GM21529 (cell line): ENCODE results near the gene NDUFB7.
A peak's percentile ranks its signal among the peaks of the same experiment; 100 is the strongest.
"Not testable (repeated sequence)": the region's sequence is repeated elsewhere in the genome, so short reads cannot be mapped to it uniquely, and the experiment has no call there.

Experiments used
- ATAC-seq: cut with Tn5 transposase; IDR thresholded peaks from one replicate; pipeline ENCODE4 v1.9.1; 2021; ENCODE audit not compliant: unreplicated experiment

The NDUFB7 gene

DNA sequence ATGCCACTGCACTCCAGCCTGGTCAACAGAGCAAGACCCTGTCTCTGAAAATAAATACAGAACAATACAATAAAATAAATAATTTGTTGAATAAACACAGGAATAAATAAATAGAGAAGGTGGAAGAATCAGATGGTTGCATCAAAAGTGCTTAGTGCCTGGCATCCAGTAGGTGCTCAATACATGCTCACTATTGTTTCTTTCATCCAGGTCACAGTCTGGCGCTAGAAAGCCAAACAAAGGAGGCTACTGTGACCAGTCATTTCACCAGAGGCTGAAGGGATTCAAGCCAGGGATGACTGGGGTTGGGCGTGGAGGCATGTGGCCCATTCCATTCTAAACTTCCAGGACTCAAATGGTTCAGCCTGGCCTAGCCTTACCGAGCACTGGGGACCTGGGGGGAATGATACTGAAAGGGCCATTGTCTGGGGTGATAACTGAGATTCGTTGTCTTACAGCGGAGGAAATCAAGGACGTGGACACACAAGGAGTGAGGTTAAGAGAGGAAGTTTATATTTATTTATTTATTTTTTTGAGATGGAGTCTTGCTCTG, 3.6 kb upstream of the NDUFB7 start:
- ATAC-seq, result no peak

DNA sequence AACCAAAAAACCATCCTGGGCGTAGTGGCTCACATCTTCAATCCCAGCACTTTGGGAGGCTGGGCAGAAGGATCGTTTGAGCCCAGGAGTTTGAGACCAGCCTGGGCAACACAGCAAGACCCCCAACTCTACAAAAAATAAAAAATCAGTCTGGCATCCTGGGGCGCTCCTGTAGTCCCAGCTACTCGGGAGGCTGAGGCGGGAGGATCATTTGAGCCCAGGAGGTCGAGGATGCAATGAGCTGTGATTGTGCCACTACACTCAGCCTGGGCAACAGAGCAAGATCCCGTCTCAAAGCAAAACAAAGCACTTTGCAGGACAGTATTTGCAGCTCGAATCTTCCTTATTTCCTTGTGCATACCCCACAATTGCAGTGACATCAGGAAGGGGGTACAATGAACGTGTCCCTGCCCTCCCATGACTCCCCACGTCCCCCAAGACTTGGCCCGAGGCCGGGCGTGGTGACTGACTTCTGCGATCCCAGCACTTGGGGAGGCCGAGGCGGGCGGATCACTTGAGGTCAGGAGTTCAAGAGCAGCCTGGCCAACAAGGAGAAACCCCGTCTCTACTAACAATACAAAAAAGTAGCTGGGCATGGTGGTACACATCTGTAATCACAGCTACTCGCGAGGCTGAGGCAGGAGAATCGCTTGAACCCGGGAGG, 870 bp downstream of the NDUFB7 start:
- no peak for ATAC-seq

DNA sequence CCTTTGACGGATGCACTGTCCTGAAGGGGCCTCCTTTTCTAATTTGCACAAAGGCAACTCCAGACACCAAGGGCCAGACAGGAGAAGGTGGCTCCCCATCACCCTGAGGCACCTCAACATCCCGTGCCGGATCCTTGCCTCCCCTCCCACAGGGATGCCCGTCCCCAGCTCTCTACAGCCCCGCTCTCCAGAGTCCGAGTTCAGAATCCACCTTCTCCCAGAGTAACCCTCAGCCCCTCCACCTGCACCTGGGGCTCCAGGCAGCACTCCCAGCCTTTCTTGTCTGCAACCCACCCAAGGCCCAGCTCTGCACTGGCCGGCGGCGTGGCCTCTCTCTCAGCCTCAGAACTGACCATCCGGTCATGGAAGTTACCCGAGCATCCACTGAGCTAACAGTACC, 4.8 kb downstream of the NDUFB7 start:
- no peak for ATAC-seq

DNA sequence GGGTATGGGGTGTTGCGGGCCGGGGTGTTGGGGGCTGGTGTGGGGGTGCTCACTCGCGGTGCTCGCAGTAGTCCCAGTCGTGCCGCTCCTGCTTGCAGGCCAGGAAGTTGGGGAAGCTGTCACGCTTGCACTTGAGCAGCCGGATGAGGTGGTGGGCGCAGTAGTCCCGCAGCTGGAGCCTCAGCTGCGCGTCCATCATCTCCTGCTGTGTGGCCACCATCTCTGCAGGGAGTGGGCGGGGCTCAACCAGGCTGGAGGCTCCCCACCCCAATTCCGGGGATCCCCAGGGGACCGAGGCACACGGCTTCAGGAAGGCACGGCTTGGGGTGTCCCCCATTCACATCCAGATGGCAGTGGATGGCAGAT, 5.2 kb downstream of the NDUFB7 start:
- no peak for ATAC-seq

DNA sequence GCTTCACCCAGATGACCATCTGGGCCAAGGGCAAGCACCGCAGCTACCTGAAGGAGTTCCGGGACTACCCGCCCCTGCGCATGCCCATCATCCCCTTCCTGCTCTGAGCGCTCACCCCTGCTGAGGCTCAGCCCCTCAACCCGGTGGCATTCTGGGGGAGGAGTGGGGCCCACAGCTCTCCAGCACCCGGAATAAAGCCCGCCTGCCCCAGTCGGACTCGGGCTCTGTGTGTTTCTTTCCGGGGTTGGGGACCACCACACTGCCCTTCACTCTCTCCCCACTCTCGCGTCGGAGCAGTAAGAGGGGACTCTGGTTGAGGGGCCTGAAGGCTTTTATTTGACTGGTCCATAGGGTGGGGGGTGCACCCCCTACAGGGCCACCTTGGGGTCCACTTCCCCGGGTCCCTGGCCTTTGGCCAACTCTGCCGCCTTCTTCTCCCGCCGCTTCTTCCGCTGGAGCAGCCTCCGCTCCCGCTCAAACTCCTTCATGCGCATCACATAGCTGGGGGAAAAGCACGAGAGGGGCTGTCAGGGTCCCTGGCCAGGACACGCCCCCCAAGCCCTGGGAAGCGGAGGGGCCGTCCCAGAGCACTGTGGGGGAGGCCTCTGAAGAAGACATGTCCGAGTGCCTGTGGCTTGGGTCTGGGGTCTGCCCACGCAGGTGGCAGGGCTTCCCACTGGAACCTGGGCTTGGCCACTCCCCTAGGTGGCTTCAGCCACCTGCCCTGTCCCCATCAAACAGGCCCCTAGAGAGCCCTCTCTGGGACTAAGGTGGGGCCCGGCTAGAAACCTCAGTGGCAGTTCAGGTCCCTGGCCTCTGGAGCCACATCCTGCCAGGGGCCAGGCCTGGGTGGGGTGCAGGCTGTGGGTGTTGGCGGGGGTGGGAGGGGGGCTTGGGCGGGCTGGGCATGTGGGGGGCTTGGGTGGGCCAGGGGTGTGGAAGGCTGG, 5.8 kb downstream of the NDUFB7 start:
- no peak for ATAC-seq

DNA sequence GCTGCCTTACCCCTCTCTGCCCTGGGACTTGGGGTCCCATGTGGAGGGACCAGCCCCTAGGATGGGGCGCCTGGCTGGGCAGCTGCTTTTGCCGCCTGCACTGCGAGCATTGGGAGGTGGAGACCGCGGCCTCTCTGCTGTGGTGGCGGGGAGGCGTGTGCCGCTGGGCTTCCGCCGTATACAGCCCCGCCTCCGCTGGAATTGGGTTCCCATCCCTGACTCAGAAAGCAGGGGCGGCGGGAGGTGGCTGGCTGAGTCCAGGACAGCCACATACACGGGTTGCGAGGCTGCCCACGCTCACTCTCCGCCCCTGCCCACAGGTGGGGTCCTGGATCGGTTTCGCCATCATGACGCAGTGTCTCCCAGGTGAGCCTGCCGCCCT, 6.6 kb downstream of the NDUFB7 start:
- no peak for ATAC-seq

DNA sequence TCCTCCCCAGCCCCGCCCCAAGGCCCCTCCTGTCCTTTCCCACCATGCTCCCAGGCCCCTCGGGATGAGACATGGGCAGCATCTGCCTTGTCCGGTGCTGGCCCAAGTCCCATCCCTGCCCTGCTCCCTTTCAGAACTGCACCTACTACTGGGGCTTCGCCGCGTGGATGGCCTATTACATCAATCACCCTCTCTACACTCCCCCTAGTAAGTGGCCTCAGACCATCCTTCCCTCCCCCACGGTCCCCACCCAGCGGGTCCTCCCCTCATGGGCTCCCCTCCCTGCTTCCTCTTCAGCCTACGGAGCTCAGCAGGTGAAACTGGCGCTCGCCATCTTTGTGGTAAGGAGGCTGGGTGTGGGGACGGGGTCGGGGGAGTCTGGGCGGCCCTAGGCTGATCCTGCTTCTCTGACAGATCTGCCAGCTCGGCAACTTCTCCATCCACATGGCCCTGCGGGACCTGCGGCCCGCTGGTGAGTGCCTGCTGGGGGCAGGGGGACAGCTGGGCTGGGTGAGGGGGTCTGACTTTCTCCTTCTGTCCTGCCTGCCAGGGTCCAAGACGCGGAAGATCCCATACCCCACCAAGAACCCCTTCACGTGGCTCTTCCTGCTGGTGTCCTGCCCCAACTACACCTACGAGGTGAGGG, 7.1 kb downstream of the NDUFB7 start:
- ATAC-seq, result not testable (repeated sequence)

DNA sequence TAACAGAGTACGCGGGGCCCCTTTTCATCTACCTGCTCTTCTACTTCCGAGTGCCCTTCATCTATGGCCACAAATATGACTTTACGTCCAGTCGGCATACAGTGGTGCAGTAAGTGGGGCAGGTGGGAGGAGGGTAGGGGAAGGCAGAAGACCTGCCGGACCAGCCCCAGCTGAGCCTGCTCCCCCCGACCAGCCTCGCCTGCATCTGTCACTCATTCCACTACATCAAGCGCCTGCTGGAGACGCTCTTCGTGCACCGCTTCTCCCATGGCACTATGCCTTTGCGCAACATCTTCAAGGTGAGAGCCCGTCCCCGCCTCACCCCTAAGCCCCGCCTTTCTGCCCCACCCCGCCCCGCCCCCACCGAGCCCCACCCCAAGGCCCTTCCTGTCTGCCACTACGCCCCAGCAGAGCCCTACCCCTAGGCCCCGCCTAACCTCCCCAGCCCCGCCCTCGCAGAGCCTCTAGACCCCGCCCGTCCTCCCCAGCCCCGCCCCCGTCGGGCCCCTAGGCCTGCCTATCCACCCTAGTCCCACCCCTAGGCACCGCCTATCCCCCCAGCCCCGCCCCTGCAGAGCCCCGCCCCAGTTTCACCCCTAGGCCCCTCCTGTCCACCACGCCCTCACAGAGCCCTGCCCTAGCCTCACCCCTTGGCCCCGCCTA, 7.7 kb downstream of the NDUFB7 start:
- no peak for ATAC-seq

DNA sequence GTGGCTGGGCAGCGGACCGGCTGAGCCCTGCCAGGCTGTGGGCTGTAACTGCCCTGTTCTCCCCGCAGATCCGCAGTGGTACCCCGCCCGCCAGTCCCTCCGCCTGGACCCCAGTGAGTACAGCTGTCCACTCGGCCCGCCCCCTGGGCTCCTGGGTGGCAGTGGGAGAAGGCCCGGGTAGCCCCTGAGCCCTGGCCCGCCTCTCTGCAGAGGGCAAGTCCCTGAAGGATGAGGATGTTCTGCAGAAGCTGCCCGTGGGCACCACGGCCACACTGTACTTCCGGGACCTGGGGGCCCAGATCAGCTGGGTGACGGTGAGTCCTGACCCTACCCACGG, 8.3 kb downstream of the NDUFB7 start:
- no peak for ATAC-seq

DNA sequence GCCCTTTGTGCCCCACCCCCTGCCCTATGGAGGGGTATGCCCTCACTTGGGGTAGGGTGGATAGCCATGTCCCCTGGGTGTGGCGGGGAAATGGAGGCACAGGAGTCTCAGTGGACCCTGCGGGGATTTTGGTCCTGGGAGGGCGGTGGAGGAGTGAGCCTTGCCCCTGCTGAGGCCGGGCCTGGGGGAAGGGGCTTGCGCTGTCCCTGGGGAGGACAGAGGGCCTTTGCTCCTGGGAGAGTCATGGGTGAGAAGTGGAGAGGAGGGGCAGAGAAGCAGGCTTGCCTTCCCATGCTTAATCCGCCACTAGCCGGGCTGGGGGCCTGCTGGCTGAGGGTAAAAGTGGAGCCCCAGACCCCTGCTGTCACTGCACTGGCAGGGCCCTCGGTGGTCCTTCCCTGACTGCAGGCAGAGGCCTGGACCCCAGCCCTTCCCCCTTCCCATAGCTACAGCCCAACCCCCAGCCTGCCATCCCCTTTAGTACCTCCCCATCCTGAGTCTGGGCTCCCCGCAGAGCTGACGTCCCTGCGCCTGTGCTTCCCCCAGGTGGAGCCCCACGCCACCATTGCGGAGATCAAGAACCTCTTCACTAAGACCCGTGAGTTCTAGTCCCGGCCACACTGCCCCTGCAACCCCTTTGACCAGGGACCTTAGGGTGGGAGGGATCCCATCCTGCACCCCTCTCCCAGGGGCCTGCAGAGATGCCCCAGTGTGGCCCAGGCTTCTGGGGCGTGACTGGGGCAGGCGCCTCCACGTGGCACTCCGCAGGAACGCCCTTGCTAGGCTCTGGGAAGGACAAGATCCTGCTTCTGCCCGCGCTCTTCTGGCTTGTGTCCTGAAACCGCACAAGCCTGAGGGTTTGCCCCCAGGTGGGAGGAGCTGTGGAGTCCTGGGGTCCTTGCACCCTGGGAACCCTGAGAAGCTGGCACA, 8.9 kb downstream of the NDUFB7 start:
- ATAC-seq, result no peak

DNA sequence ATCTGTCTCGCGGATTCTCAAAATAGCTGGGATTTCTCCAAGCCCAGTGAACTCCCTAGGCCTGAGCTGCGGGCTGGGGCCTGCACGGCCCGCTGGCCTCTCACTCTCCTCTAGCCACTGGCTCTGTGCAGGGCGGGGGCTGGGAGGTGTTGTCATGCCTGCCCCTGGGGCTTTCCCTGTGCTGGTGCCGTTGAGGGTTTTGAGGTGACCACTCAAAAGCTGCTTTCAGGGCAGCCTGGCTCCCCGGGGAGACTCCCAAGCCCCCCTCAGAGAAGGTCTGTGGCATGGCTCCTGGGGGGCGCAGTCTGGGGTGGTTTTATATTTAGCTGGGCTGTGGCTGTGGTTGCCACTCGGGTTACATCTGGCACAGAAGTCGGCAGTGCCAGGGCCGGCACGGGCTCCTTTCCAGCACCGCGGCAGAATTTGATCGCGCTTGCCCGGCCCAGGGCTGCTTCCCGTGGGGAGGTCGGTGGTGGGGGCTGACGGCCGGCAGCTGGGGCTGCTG, 10.0 kb downstream of the NDUFB7 start:
- ATAC-seq, result no peak

DNA sequence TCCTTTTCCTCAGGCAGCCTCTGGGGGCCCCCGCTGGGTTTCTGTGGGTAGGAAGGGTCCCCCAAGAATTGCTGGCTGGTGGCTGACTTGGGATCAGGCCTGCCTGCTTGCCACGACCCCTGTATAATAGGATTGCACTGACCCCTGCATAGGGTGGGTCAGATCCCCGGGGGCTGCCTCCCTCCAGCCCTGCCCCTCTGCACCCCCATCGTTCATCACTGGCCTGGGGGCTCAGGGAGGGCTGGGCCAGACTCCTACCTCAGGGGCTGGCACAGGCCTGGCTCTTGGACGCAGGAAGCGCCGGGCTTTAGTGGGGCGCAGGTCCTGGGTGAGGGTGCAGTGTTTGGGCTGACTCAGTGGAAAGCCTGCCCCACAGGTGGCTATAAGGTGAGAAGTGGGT, 10.6 kb downstream of the NDUFB7 start:
- no peak for ATAC-seq

DNA sequence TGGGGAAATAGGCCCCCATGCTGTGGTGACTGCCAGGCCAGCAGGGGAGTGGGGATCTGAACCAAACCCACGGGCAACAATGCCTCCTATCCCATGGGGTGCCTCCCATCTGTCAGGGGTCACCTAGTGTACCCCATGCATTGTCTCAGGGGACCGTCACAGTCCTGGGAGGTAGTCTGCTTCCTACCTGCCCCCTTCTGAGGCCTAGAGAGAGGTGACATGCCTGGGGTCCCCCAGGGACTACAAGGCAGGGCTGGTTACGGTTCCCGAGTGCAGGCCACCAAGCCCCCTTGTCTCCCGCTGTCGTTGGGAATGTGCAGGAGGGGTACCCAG, 11.1 kb downstream of the NDUFB7 start:
- ATAC-seq, result no peak

DNA sequence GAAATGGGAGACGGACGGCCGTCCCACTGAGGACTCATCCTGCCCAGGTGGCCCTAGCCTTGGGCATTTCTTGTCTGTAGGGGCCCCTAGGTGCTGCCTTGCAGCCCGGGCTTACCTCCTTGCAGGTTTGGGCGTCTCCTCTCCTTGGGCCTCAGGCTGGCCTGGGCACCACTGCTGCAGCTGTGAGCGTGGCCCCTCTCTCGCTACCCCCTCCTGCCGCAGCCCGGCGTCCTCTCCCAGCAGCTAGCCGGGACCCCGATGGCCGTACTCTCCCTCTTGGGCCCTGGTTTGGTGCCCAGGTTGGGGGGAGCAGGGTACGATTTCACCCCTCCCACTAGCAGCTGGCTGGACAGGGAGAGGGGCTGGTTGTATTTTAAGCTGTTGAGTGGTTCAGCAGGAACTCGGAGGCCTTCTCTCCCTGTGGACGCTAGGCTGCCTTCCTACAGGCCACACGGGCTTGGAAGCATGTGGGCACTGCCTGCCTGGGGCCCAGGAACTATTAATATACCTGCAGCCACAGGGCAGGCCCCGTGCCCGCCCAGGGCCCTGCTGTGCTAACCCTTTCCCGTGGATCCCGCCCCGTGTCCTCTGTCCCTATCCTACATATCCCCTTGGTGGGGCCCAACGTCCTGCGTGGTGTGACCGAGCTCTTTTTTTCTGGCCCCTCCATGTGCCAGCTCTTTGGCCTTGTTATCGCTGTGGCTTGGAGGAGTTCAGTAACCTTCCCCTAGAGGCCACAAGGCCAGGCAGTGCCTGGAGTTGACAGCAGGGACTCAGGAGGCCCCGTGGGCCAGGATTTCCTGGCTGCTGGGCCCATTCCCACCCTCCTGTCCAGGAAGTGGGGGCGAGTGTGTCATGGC, 11.7 kb downstream of the NDUFB7 start:
- ATAC-seq, result no peak

DNA sequence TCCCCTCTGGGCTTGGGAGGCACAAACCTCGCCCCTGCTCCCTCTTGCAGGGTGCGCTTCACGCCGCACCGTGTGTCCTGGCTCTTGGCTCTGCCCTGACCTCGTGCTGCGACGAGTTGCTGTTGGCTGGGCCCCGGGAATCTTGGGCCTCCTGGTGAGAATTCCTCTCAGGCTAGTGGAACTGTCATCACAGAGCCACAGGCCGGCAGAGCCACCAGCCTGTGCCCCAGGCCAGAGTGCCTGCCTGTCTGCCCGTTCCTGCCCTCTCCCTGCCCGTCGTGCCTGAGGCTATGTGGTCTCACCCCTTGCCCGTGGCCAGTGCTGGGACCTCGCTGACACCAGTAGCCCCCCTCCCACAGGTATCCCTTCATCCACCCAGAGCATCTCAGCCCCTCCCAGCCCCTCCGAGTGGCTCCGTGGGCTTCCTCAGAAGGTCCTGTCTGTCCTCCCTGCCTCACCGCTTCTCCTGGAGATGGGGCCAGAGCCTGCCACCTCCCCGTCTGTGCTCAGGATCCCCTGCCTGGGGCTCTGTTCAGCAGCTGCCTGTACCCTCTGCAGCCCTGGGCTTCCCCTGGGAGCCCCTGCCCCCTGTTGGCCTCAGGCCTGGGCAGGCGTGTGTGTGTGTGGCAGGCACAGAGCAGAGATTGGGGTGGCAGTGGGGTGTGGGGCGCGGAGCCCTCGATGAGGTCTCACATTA, 13.3 kb downstream of the NDUFB7 start:
- ATAC-seq, result no peak

DNA sequence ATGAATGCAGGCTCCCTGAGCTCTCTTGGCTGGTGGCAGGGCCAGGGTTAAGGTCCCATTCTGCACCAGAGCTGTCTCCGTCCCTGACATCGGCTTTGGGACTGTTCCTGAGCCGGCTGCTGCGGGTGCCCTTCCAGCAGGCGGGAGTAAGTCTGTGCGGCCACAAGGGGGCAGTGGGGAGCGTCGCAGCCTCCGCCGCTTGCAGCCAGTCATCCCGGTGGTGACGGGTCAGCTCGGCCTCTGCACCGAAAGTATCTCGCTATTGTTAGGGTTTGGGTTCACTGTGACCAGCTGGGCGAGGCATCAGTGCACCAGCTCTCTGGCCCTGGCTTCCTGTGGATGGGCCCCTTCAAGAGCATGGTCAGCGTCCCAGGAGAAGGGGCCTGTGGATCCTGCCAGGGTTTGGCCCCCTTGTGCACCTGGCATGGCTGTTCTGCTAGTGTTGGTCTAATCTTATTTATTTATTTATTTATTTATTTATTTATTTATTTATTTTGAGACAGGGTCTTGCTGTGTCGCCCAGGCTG, 15.1 kb downstream of the NDUFB7 start:
- peak; percentile 45 for ATAC-seq

DNA sequence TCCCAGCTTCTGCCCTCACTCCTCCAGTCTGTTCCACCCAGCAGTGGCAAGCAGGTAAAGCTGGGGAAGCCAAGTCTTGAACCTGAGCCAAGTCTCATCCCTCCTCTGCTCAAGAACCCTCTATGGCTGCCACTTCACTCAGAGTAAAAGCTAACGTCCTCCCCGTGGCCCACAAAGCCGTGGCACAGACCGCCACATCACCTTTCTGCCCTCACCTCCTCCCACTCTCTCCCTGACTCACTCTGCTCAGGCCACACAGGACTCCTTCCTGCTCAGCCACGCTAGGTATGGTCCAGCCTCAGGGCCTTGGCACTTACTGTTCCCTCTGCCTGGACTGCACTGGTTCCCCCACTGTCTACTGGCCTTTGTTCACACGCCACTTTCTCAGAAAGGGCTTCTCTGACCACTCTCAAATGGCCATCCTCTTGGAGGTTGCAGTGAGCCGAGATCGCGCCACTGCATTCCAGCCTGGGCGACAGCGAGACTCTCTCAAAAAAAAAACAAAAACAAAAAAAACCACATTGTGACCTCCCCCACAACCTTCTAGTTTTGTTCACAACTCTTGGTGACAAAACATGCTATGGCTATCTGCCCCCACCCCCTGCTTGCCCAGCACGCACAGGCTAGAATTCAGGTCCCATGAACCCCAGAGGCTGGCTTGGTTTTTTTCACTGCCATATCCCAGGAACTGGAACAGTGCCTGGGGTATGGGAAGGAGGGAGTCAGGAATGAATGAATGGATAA, 15.8 kb downstream of the NDUFB7 start:
- ATAC-seq, result no peak

DNA sequence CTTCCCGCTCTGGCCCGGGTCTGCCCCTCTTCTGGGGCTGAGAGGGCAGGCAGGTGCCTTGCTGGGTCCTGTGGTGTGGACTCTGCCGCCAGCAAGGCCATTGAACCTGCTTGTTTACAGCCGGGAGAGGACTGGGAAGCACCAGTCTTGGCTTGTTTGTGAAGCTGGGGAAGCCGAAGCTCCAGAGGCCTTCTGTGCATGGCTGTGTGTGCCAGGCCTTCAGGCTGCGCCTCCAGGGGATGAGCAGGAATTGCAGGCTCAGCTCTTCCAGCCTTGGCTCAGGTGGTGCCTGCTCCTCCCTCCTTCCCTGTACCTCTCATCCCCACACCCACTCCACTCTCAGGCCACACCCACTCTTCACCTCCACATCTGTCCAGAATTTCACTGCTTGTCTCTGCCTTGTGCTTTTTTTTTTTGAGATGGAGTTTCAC, 17.5 kb downstream of the NDUFB7 start:
- ATAC-seq, result no peak
